DOHH2 (cell line): ENCODE measurements around the gene PSMA8.
"Not testable (repeated sequence)": the region's sequence is repeated elsewhere in the genome, so short reads cannot be mapped to it uniquely, and the experiment has no call there.

Experiments
- H3F3A ChIP-seq: fragments of 200-600 bp; sonication (generic), shearing (Covaris generic); 2 replicates; pipeline ENCODE4 v1.6.0; 2016; ENCODE audit warnings: antibody characterized with exemption, mild to moderate bottlenecking; ENCODE audit not compliant: control insufficient read depth, insufficient read depth
- H3K27ac ChIP-seq: fragments of 200-600 bp; sonication (generic); 2 replicates; pipeline ENCODE4 v1.5.1; 2014; ENCODE audit warnings: low read depth, mild to moderate bottlenecking, low read length, moderate library complexity
- H3K27me3 ChIP-seq: fragments of 200-600 bp; sonication (generic); 2 replicates; pipeline ENCODE4 v1.6.1; 2014; ENCODE audit warnings: mild to moderate bottlenecking, low read length, mixed read lengths; ENCODE audit not compliant: control insufficient read depth
- H3K36me3 ChIP-seq: fragments of 200-600 bp; sonication (generic); 2 replicates; pipeline ENCODE4 v1.6.1; 2014; ENCODE audit warnings: mild to moderate bottlenecking, low read length, moderate library complexity, mixed read lengths; ENCODE audit not compliant: control insufficient read depth
- H3K4me1 ChIP-seq: fragments of 200-600 bp; sonication (generic); 2 replicates; pipeline ENCODE4 v1.6.1; 2014; ENCODE audit warnings: mild to moderate bottlenecking, low read length, mixed read lengths; ENCODE audit not compliant: control insufficient read depth
- H3K4me2 ChIP-seq: fragments of 200-600 bp; sonication (generic); 2 replicates; pipeline ENCODE4 v1.6.0; 2014; ENCODE audit warnings: mild to moderate bottlenecking, low read length, moderate library complexity
- H3K4me3 ChIP-seq: fragments of 200-600 bp; sonication (generic); 2 replicates; pipeline ENCODE4 v1.5.1; 2014; ENCODE audit warnings: mild to moderate bottlenecking, low read length, mixed read lengths
- H3K79me2 ChIP-seq: fragments of 200-600 bp; sonication (generic); 2 replicates; pipeline ENCODE4 v1.6.1; 2014; ENCODE audit warnings: mild to moderate bottlenecking, low read length, mixed read lengths; ENCODE audit not compliant: control insufficient read depth
- H3K9me2 ChIP-seq: fragments of 200-600 bp; sonication (generic); replicated peaks from 2 replicates; pipeline ENCODE4 v1.6.1; 2014; ENCODE audit warnings: mild to moderate bottlenecking, low read length, mixed read lengths; ENCODE audit not compliant: control insufficient read depth
- H3K9me3 ChIP-seq: fragments of 200-600 bp; sonication (generic); 2 replicates; pipeline ENCODE4 v1.6.1; 2014; ENCODE audit warnings: antibody characterized with exemption, low read length, mixed read lengths; ENCODE audit not compliant: control insufficient read depth, insufficient read depth
- H4K20me1 ChIP-seq: fragments of 200-600 bp; sonication (generic); 2 replicates; pipeline ENCODE4 v1.6.0; 2014; ENCODE audit warnings: low read depth, mild to moderate bottlenecking, antibody characterized with exemption, low read length, moderate library complexity; ENCODE audit not compliant: control insufficient read depth, insufficient read depth
- EZH2phosphoT487 ChIP-seq: fragments of 200-600 bp; sonication (generic); IDR thresholded peaks from 2 replicates; pipeline ENCODE4 v1.6.1; 2017; ENCODE audit warnings: borderline replicate concordance, mild to moderate bottlenecking, antibody characterized with exemption, low read length, moderate library complexity, mixed read lengths
- TF ChIP-seq, protein P1 (sequence below): fragments of 200-600 bp; sonication (generic); IDR thresholded peaks from one replicate; pipeline ENCODE4 v1.5.1; 2014; ENCODE audit warnings: antibody characterized with exemption, mild to moderate bottlenecking, low read depth, low read length; ENCODE audit not compliant: poor library complexity, severe bottlenecking

The PSMA8 gene

DNA sequence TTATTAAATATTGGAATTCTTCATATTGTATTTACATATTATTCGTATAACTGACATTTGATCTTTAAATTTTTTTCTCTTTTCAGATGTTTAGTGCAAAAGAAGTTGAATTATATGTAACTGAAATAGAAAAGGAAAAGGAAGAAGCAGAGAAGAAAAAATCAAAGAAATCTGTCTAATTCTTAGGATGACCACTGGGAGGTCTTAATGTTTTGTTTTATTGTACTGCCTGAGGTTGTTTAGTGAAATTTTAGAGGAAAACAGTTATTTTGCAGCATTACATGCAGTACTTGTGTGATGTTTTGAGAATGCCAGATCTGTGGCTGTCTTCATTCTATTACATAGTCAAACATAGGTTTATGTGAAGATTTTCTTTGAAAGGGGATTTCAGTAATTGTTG is 58.6 kb downstream of the PSMA8 start:
- H3K79me2 ChIP-seq = no peaks in the 10 kb centered on the region
- no peak for TF ChIP-seq EZH2phosphoT487
- TF ChIP-seq, protein P1, sequence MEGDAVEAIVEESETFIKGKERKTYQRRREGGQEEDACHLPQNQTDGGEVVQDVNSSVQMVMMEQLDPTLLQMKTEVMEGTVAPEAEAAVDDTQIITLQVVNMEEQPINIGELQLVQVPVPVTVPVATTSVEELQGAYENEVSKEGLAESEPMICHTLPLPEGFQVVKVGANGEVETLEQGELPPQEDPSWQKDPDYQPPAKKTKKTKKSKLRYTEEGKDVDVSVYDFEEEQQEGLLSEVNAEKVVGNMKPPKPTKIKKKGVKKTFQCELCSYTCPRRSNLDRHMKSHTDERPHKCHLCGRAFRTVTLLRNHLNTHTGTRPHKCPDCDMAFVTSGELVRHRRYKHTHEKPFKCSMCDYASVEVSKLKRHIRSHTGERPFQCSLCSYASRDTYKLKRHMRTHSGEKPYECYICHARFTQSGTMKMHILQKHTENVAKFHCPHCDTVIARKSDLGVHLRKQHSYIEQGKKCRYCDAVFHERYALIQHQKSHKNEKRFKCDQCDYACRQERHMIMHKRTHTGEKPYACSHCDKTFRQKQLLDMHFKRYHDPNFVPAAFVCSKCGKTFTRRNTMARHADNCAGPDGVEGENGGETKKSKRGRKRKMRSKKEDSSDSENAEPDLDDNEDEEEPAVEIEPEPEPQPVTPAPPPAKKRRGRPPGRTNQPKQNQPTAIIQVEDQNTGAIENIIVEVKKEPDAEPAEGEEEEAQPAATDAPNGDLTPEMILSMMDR = peak; percentile 35
- H3K4me2 ChIP-seq = no peak overlapping the region; the same call in 1 of the 2 replicates
- no peaks in the 10 kb centered on the region for H3K9me2 ChIP-seq
- no peaks in the 10 kb centered on the region for H4K20me1 ChIP-seq
- peaks cover 39% of the 10 kb centered on the region for H3K4me1 ChIP-seq
- no peak overlapping the region for H3K4me3 ChIP-seq
- H3K36me3 ChIP-seq = peaks cover 3% of the 10 kb centered on the region; the same call in 1 of the 2 replicates
- H3K27ac ChIP-seq = peak overlapping the region; percentile 83
- no peaks in the 10 kb centered on the region for H3K27me3 ChIP-seq
- peaks cover 2% of the 10 kb centered on the region; the same call in 1 of the 2 replicates for H3K9me3 ChIP-seq
- peaks cover 23% of the 10 kb centered on the region for H3F3A ChIP-seq

DNA sequence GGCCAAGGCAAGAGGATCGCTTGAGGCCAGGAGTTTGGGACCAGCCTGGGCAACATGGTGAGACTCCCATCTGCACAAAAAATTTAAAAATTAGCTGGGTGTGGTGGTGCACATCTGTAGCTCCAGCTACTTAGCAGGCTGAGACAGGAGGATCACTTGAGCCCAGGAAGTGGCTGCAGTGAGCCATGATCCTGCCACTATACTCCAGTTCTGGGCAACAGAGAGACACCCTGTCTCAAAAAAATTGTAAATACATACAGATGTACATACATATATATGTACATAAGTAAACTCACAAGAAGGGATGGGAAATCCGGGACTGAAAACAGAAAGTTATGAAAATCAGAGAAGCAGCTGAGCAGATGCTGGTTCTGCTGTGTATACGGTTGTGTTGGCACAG is 62.9 kb downstream of the PSMA8 start:
- no peak for TF ChIP-seq EZH2phosphoT487
- TF ChIP-seq, protein P1 = no peak
- H3K27me3 ChIP-seq = no peaks in the 10 kb centered on the region
- no peaks in the 10 kb centered on the region for H3K9me2 ChIP-seq
- H3F3A ChIP-seq = peaks cover 17% of the 10 kb centered on the region
- H3K79me2 ChIP-seq = no peaks in the 10 kb centered on the region
- H3K9me3 ChIP-seq = no peaks in the 10 kb centered on the region
- H3K27ac ChIP-seq = no peak overlapping the region
- H4K20me1 ChIP-seq = no peaks in the 10 kb centered on the region
- no peak overlapping the region for H3K4me3 ChIP-seq
- H3K4me2 ChIP-seq = no peak overlapping the region
- peaks cover 12% of the 10 kb centered on the region for H3K4me1 ChIP-seq
- H3K36me3 ChIP-seq = no peaks in the 10 kb centered on the region

DNA sequence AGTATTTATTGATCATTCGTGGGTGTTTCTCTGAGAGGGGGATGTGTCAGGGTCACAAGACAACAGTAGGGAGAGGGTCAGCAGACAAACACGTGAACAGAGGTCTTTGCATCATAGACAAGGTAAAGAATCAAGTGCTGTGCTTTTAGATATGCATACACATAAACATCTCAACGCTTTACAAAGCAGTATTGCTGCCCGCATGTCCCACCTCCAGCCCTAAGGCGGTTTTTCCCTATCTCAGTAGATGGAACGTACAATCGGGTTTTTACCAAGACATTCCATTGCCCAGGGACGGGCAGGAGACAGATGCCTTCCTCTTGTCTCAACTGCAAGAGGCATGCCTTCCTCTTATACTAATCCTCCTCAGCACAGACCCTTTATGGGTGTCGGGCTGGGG is 68.3 kb downstream of the PSMA8 start:
- H3K27me3 ChIP-seq, H4K20me1 ChIP-seq, H3K36me3 ChIP-seq, H3K9me2 ChIP-seq, H3K4me2 ChIP-seq, H3F3A ChIP-seq, H3K9me3 ChIP-seq, H3K4me3 ChIP-seq, H3K27ac ChIP-seq, H3K79me2 ChIP-seq: not testable (repeated sequence)
- H3K4me1 ChIP-seq = peaks cover 12% of the 10 kb centered on the region

- Histone ChIP-seq H3K36me3 (no peaks in the 10 kb centered on the region), H3F3A (no peaks in the 10 kb centered on the region), H3K9me2 (no peaks in the 10 kb centered on the region), H3K9me3 (no peaks in the 10 kb centered on the region), H3K4me1 (peaks cover 12% of the 10 kb centered on the region), H3K79me2 (no peaks in the 10 kb centered on the region), H3K27ac (no peak overlapping the region), H3K27me3 (no peaks in the 10 kb centered on the region), H3K4me2 (peak overlapping the region; percentile 37), H3K4me3 (no peak overlapping the region; the same call in 1 of the 2 replicates), H4K20me1 (no peaks in the 10 kb centered on the region)
- TF ChIP-seq, protein P1 = no peak
- TF ChIP-seq EZH2phosphoT487 = no peak
These were observed 71.6 kb downstream of the PSMA8 start for GRCh38 chr18:26205318-26205717.
